ENCODE results near the gene TUBGCP2. TPM values are rescaled to one million over a fixed set of nuclear protein-coding genes. Genes with fewer than 3 reads are reported as not detected.

TUBGCP2 gene
- total and polyA plus RNA-seq, 7 donors = 20.3 to 53.2 (median 33.8) TPM

GRCh38 chr10:133297504-133297903 lies 11.2 kb downstream of the TUBGCP2 start:
- 93 to 94% (median 93%) methylated on average over 10 of the region's 10 CpGs for WGBS, 3 donors
- intact Hi-C loops (cut with DNase I) = no loop called here
- no peak for TF ChIP-seq CTCF (IDR thresholded peaks at IDR 0.05)
- Histone ChIP-seq H3K27me3 (ENCODE audit: insufficient read depth in 3 of 3, low read length in 2 of 3) (no peaks in the 10 kb centered on the region), H3K36me3 (ENCODE audit: insufficient read depth in 1 of 2, low read depth in 1 of 2) (peaks cover 17 to 97% of the 10 kb centered on the region in 2 donors), H3K27ac (no peak overlapping the region), H3K4me1 (no peaks in the 10 kb centered on the region), H3K9me3 (no peaks in the 10 kb centered on the region), H3K4me3 (no peak overlapping the region)
- DNase-seq (peak in 1 of 2 donors; percentile 15), ATAC-seq (no peak)

GRCh38 chr10:133295426-133296320 lies 13.0 kb downstream of the TUBGCP2 start:
- WGBS, 3 donors = 82 to 88% (median 85%) methylated on average over 35 to 42 of the region's 42 CpGs
- ATAC-seq (peak in 1 of 4 donors; percentile 28), DNase-seq (peak; percentile 9 to 54)
- intact Hi-C loops (cut with DNase I) = no loop called here
- Histone ChIP-seq H3K9me3 (no peaks in the 10 kb centered on the region), H3K27ac (no peak overlapping the region), H3K27me3 (ENCODE audit: insufficient read depth in 3 of 3, low read length in 2 of 3) (no peaks in the 10 kb centered on the region), H3K36me3 (ENCODE audit: insufficient read depth in 1 of 2, low read depth in 1 of 2) (peaks cover 17 to 89% of the 10 kb centered on the region in 2 donors), H3K4me3 (no peak overlapping the region), H3K4me1 (no peaks in the 10 kb centered on the region)
- no peak for TF ChIP-seq CTCF (IDR thresholded peaks at IDR 0.05)

GRCh38 chr10:133294189-133294588 lies 14.5 kb downstream of the TUBGCP2 start:
- DNase-seq = peak in 1 of 2 donors; percentile 20
- TF ChIP-seq CTCF (IDR thresholded peaks at IDR 0.05) = no peak
- Histone ChIP-seq H3K36me3 (ENCODE audit: insufficient read depth in 1 of 2, low read depth in 1 of 2) (peaks cover 14 to 89% of the 10 kb centered on the region in 2 donors), H3K4me3 (no peak overlapping the region), H3K9me3 (no peaks in the 10 kb centered on the region), H3K27ac (no peak overlapping the region), H3K27me3 (ENCODE audit: insufficient read depth in 3 of 3, low read length in 2 of 3) (no peaks in the 10 kb centered on the region), H3K4me1 (no peaks in the 10 kb centered on the region)
- WGBS, 3 donors = 85 to 88% (median 87%) methylated on average over 15 of the region's 15 CpGs
- ATAC-seq = no peak
- intact Hi-C loops (cut with DNase I) = no loop called here

GRCh38 chr10:133293810-133294119 lies 14.9 kb downstream of the TUBGCP2 start:
- Histone ChIP-seq H3K4me1 (no peaks in the 10 kb centered on the region), H3K27ac (no peak overlapping the region), H3K9me3 (no peaks in the 10 kb centered on the region), H3K27me3 (ENCODE audit: insufficient read depth in 3 of 3, low read length in 2 of 3) (no peaks in the 10 kb centered on the region), H3K36me3 (ENCODE audit: insufficient read depth in 1 of 2, low read depth in 1 of 2) (peaks cover 14 to 89% of the 10 kb centered on the region in 2 donors), H3K4me3 (no peak overlapping the region)
- TF ChIP-seq CTCF (IDR thresholded peaks at IDR 0.05) = no peak
- WGBS, 3 donors = 92 to 96% (median 94%) methylated on average over 10 of the region's 10 CpGs
- DNase-seq (no peak), ATAC-seq (no peak)
- intact Hi-C loops (cut with DNase I) = no loop called here

All from psoas muscle (tissue), 8 donors.